CD4-positive, CD25-positive, alpha-beta regulatory T cell (primary cell): ENCODE results near the gene PALLD. TPM values are rescaled to one million over a fixed set of nuclear protein-coding genes. Genes with fewer than 3 reads are reported as not detected.

Source experiments
- ATAC-seq, 2 donors: fragments of 150-1000 bp; cut with Tn5 transposase; one replicate each; pipeline ENCODE4 v1.10.0; 2021; ENCODE audit warnings: low read depth in 2 of 2, moderate number of reproducible peaks in 2 of 2, moderate library complexity in 1 of 2
- DNase-seq, 3 donors: peaks; one replicate each; pipeline versions ENCODE4 v3.0.0 to v3.0.0-alpha.2; 2012 to 2022; ENCODE audit warnings: mixed read lengths in 1 of 3
- H3K27ac ChIP-seq: one replicate; pipeline ENCODE4 v1.7.0; 2013; ENCODE audit warnings: mild to moderate bottlenecking, low read length; ENCODE audit not compliant: insufficient read depth, poor library complexity, severe bottlenecking
- H3K27me3 ChIP-seq: one replicate; pipeline ENCODE4 v1.7.0; 2013; ENCODE audit warnings: low read length; ENCODE audit not compliant: control insufficient read depth, insufficient read depth
- H3K36me3 ChIP-seq: one replicate; pipeline ENCODE4 v1.7.0; 2013; ENCODE audit warnings: mild to moderate bottlenecking, low read length, moderate library complexity; ENCODE audit not compliant: control insufficient read depth, insufficient read depth
- H3K4me1 ChIP-seq: 2 replicates; pipeline ENCODE4 v1.7.0; 2013; ENCODE audit warnings: mild to moderate bottlenecking, low read length; ENCODE audit not compliant: insufficient read depth, control insufficient read depth, poor library complexity, severe bottlenecking
- H3K4me3 ChIP-seq: one replicate; pipeline ENCODE4 v1.7.0; 2013; ENCODE audit warnings: low read depth, mild to moderate bottlenecking, low read length, moderate library complexity
- H3K9me3 ChIP-seq, 2 experiments: 1 replicate in 1 of 2; 2 replicates in 1 of 2; pipeline ENCODE4 v1.7.0; 2013; ENCODE audit warnings: low read length in 2 of 2, mild to moderate bottlenecking in 1 of 2, moderate library complexity in 1 of 2; ENCODE audit not compliant: control insufficient read depth in 2 of 2
- H3K27ac Mint-ChIP-seq, 3 donors: one replicate each; pipeline ENCODE4 v1.8.0; 2020 to 2022; ENCODE audit warnings: mild to moderate bottlenecking in 3 of 3, mixed read lengths in 3 of 3, moderate library complexity in 2 of 3
- H3K27me3 Mint-ChIP-seq: one replicate; pipeline ENCODE4 v1.8.0; 2022; ENCODE audit warnings: mild to moderate bottlenecking, mixed read lengths
- H3K36me3 Mint-ChIP-seq: one replicate; pipeline ENCODE4 v1.8.0; 2020; ENCODE audit warnings: mixed read lengths
- H3K4me1 Mint-ChIP-seq, 4 donors: one replicate each; pipeline ENCODE4 v1.8.0; 2020 to 2022; ENCODE audit warnings: mixed read lengths in 4 of 4, mild to moderate bottlenecking in 1 of 4
- H3K4me3 Mint-ChIP-seq, 4 donors: one replicate each; pipeline ENCODE4 v1.8.0; 2020 to 2022; ENCODE audit warnings: mild to moderate bottlenecking in 4 of 4, mixed read lengths in 4 of 4, moderate library complexity in 3 of 4
- H3K9me3 Mint-ChIP-seq, 7 donors: one replicate each; pipeline ENCODE4 v1.8.0; 2020 to 2022; ENCODE audit warnings: mixed read lengths in 7 of 7, mild to moderate bottlenecking in 3 of 7, moderate library complexity in 2 of 7
- polyA plus RNA-seq, 4 donors: library from polyadenylated mRNA; unstranded; fragments of 300-500 nt; fragmentation: Illumina TruSeq; gene quantifications; one replicate each; pipeline ENCODE4 v1.2.3, GENCODE V29; 2021
- total RNA-seq: library from RNA; stranded (reverse); gene quantifications from one replicate; pipeline ENCODE4 v1.2.3, GENCODE V29; 2022

Gene PALLD
- total and polyA plus RNA-seq, 5 donors from 2014 or later = 0.37 to 1.9 (median 0.76) TPM; not detected in 1

GRCh38 chr4:168601899-168602298 lies 105.0 kb downstream of the PALLD start:
- no peaks in the 10 kb centered on the region for H3K4me1 Mint-ChIP-seq
- H3K27ac Mint-ChIP-seq = no peak overlapping the region
- no peak for ATAC-seq
- H3K27me3 Mint-ChIP-seq = peaks cover 6% of the 10 kb centered on the region
- no peaks in the 10 kb centered on the region for H3K9me3 Mint-ChIP-seq
- Histone ChIP-seq H3K36me3 (no peaks in the 10 kb centered on the region), H3K4me3 (no peak overlapping the region), H3K27ac (no peak overlapping the region), H3K27me3 (no peaks in the 10 kb centered on the region), H3K9me3 (no peaks in the 10 kb centered on the region), H3K4me1 (no peaks in the 10 kb centered on the region)
- no peak overlapping the region for H3K4me3 Mint-ChIP-seq
- H3K36me3 Mint-ChIP-seq = no peaks in the 10 kb centered on the region
- no peak for DNase-seq

DNA sequence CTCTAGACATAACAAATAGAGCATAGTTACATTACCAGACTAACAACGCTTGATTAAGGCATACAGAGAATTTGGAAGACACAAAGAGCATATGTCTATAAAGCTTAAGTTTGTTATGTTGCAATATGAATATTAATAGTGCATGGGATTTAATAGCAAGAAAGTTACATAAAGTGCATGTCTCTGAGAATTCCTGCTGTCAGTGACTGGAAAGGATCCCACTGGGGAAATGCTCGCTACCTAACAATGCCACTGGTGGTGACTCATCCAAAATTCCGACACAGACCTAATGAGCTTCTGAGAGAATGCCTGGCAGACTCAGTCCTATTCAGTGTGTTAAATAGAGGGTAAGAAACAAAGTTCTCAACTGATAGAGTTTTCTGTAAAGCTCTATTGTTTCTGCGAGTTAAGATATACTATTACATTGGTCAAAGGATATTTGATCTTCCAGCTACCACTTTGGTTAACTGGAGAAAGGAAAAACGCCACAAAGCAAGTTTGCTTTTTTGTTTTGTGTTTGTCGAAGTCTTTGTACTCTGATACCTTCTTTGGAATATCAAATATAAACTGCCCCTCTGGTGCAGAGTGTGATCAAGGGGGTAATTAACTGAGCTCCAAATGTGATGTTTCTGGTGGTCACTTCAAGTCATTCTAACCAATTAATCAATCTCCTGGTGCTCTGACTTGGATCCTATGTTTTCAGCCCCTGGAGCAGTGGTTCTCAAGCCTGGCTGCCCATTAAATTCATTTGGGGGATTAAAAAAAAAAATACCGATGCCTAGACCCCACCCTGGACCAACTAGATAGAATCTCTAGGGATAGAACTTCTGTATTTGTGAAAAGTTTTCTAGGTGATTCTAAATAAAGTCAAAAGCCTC lies 107.9 kb downstream of the PALLD start:
- no peak overlapping the region for H3K27ac ChIP-seq
- Mint-ChIP-seq H3K27ac (no peak overlapping the region), H3K9me3 (no peaks in the 10 kb centered on the region), H3K4me3 (no peak overlapping the region), H3K4me1 (no peaks in the 10 kb centered on the region), H3K27me3 (peaks cover 9% of the 10 kb centered on the region), H3K36me3 (no peaks in the 10 kb centered on the region)
- no peaks in the 10 kb centered on the region for H3K9me3 ChIP-seq
- H3K27me3 ChIP-seq = no peaks in the 10 kb centered on the region
- H3K4me1 ChIP-seq = no peaks in the 10 kb centered on the region
- DNase-seq (no peak), ATAC-seq (no peak)
- no peaks in the 10 kb centered on the region for H3K36me3 ChIP-seq
- H3K4me3 ChIP-seq = no peak overlapping the region

GRCh38 chr4:168605411-168605810 lies 108.6 kb downstream of the PALLD start:
- DNase-seq (no peak), ATAC-seq (no peak)
- H3K27ac Mint-ChIP-seq = no peak overlapping the region
- no peaks in the 10 kb centered on the region for H3K27me3 ChIP-seq
- H3K4me1 ChIP-seq = no peaks in the 10 kb centered on the region
- H3K4me1 Mint-ChIP-seq = no peaks in the 10 kb centered on the region
- no peaks in the 10 kb centered on the region for H3K36me3 Mint-ChIP-seq
- H3K9me3 Mint-ChIP-seq = no peaks in the 10 kb centered on the region
- H3K4me3 ChIP-seq = no peak overlapping the region
- H3K4me3 Mint-ChIP-seq = no peak overlapping the region
- H3K27ac ChIP-seq = no peak overlapping the region
- H3K27me3 Mint-ChIP-seq = peaks cover 9% of the 10 kb centered on the region
- no peaks in the 10 kb centered on the region for H3K36me3 ChIP-seq
- no peaks in the 10 kb centered on the region for H3K9me3 ChIP-seq

GRCh38 chr4:168607215-168607614 lies 110.4 kb downstream of the PALLD start:
- Mint-ChIP-seq H3K9me3 (no peaks in the 10 kb centered on the region), H3K27me3 (peaks cover 9% of the 10 kb centered on the region), H3K4me1 (no peaks in the 10 kb centered on the region), H3K36me3 (no peaks in the 10 kb centered on the region), H3K4me3 (no peak overlapping the region), H3K27ac (no peak overlapping the region)
- Histone ChIP-seq H3K27ac (no peak overlapping the region), H3K9me3 (no peaks in the 10 kb centered on the region), H3K36me3 (no peaks in the 10 kb centered on the region), H3K27me3 (peaks cover 3% of the 10 kb centered on the region), H3K4me1 (no peaks in the 10 kb centered on the region), H3K4me3 (no peak overlapping the region)
- ATAC-seq = no peak
- no peak for DNase-seq

- Histone ChIP-seq H3K4me3 (no peak overlapping the region), H3K9me3 (no peaks in the 10 kb centered on the region), H3K27ac (no peak overlapping the region), H3K27me3 (peaks cover 3% of the 10 kb centered on the region), H3K4me1 (no peaks in the 10 kb centered on the region), H3K36me3 (no peaks in the 10 kb centered on the region)
- Mint-ChIP-seq H3K4me1 (no peaks in the 10 kb centered on the region), H3K27ac (no peak overlapping the region), H3K36me3 (no peaks in the 10 kb centered on the region), H3K9me3 (no peaks in the 10 kb centered on the region), H3K27me3 (peaks cover 9% of the 10 kb centered on the region), H3K4me3 (no peak overlapping the region)
- ATAC-seq = no peak
- DNase-seq = no peak
Measured at GRCh38 chr4:168608771-168609170, 111.9 kb downstream of the PALLD start.

DNA sequence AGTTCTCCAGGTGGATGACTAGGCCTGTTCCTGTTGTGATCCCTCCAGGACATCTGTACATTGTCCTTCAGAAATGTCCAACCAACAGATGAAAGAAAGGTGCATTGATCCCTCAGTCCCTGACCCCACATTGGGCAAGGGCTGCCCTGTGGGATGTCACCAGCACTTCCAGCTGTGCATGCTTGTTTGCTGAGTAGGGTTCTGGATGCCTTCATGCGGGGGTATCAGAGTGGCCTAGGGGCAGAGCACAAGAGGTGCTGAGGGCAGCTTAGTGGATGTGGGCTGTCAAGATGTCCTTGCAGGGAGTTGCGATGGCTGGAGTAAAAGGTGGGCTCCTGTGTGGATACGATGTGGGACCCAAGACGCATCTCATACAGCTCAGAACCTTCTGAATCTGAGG lies 112.5 kb downstream of the PALLD start:
- Mint-ChIP-seq H3K4me1 (no peaks in the 10 kb centered on the region), H3K4me3 (no peak overlapping the region), H3K9me3 (no peaks in the 10 kb centered on the region), H3K27me3 (peaks cover 9% of the 10 kb centered on the region), H3K36me3 (no peaks in the 10 kb centered on the region), H3K27ac (peak overlapping the region in 1 of 3 donors; percentile 26)
- ATAC-seq (no peak), DNase-seq (no peak)
- peaks cover 3% of the 10 kb centered on the region for H3K27me3 ChIP-seq
- H3K36me3 ChIP-seq = no peaks in the 10 kb centered on the region
- H3K27ac ChIP-seq = no peak overlapping the region
- H3K9me3 ChIP-seq = no peaks in the 10 kb centered on the region
- H3K4me3 ChIP-seq = no peak overlapping the region
- no peaks in the 10 kb centered on the region for H3K4me1 ChIP-seq

DNA sequence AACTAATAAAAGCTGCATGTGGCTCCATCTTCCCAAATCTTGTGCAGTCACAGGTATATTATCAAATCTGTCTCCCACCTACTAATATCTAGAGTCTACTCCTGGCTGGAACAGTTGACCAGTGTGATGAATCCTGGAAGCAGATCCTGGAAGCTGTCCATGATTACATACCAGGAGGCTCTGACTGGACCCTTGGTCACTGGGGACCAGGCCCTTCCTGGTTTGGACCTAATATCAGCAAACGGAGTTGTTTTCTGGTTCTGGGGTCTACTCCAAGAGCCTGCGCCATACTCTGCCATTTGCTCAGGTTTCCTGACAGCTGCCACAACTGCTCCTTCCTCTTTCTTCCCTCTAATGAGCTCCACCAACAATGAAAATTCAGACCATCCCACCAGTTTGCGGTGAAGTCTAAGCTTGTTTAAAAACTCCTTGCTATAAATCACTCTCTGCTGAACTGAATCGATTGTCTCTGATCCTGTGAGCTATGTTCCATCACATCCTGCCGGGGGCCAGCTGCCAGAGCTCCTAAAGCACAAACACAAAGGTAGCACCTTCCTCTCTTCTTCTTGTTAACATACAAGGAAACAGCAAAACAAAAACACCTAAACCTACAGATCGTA lies 114.2 kb downstream of the PALLD start:
- DNase-seq = no peak
- Mint-ChIP-seq H3K27ac (no peak overlapping the region), H3K4me1 (no peaks in the 10 kb centered on the region), H3K9me3 (no peaks in the 10 kb centered on the region), H3K27me3 (peaks cover 9% of the 10 kb centered on the region), H3K36me3 (no peaks in the 10 kb centered on the region), H3K4me3 (no peak overlapping the region)
- Histone ChIP-seq H3K27me3 (peaks cover 3% of the 10 kb centered on the region), H3K4me3 (no peak overlapping the region), H3K9me3 (no peaks in the 10 kb centered on the region), H3K36me3 (no peaks in the 10 kb centered on the region), H3K4me1 (no peaks in the 10 kb centered on the region), H3K27ac (no peak overlapping the region)
- no peak for ATAC-seq
